22Rv1 (cell line): ENCODE measurements around the gene DTNB.

ENCODE experiments used
- CTCF ChIP-seq: fragments of 450-650 bp; IDR thresholded peaks from 2 replicates; pipeline ENCODE4 v1.5.1; 2017; ENCODE audit warnings: mild to moderate bottlenecking
- ZFX ChIP-seq: fragments of 450-650 bp; IDR thresholded peaks from 2 replicates; pipeline ENCODE4 v1.6.1; 2017; ENCODE audit warnings: antibody characterized with exemption, borderline replicate concordance

- TF ChIP-seq CTCF (no peak), ZFX (no peak)
Observed at GRCh38 chr2:25709349-25709748, 36.0 kb upstream of the DTNB start.
